Prostate gland (tissue), 2 donors: Measurements from ENCODE around the gene S100A13. TPM values are rescaled to one million over a fixed set of nuclear protein-coding genes. Genes with fewer than 3 reads are reported as not detected.
A peak's percentile ranks its signal among the peaks of the same experiment; 100 is the strongest.

Experiments used
- DNase-seq: peaks from one replicate; pipeline ENCODE4 v3.0.0-alpha.2; 2019; ENCODE audit warnings: low spot score
- H3K27ac ChIP-seq, 2 donors: fragments of 200-600 bp; sonication (generic); 2 replicates each; pipeline ENCODE4 v1.5.1; 2017 to 2019
- H3K27me3 ChIP-seq: fragments of 200-600 bp; sonication (generic); replicated peaks from 2 replicates; pipeline ENCODE4 v1.5.1; 2019; ENCODE audit not compliant: insufficient read depth
- H3K36me3 ChIP-seq, 2 donors: fragments of 200-600 bp; sonication (generic); 1 replicate in 1 of 2; 2 replicates in 1 of 2; pipeline versions ENCODE4 v1.5.1 to v1.8.1; 2017 to 2019
- H3K4me1 ChIP-seq: fragments of 200-600 bp; sonication (generic); replicated peaks from 2 replicates; pipeline ENCODE4 v1.5.1; 2019
- H3K4me3 ChIP-seq, 2 donors: fragments of 200-600 bp; sonication (generic); 2 replicates each; pipeline ENCODE4 v1.5.1; 2017 to 2019
- H3K9me3 ChIP-seq: fragments of 200-600 bp; sonication (generic); 2 replicates; pipeline ENCODE4 v1.5.1; 2017
- POLR2A ChIP-seq: fragments of 450-650 bp; IDR thresholded peaks from one replicate; pipeline ENCODE4 v1.6.1; 2016; ENCODE audit warnings: antibody characterized with exemption, mild to moderate bottlenecking
- POLR2AphosphoS5 ChIP-seq: sonication (generic); formaldehyde crosslinking; IDR thresholded peaks from one replicate; pipeline ENCODE4 v1.6.1; 2017; ENCODE audit warnings: antibody characterized with exemption
- WGBS: methylation state at CpG from one replicate; pipeline ENCODE4 v1.1.5; 2018; 5-methylcytosine and 5-hydroxymethylcytosine counted together
- intact Hi-C: fragments of 100-400 bp; cut with DNase I; formaldehyde crosslinking; loops from one replicate; pipeline ENCODE4 v1.14.2; 2022
- total RNA-seq, 2 donors: library from RNA; depleted of rRNA; stranded (reverse); fragments of >200 nt; gene quantifications; one replicate each; pipeline ENCODE4 v1.1.0, GENCODE V29; 2016
- TF ChIP-seq, protein P1 (sequence below), 4 experiments: fragments of 200-600 bp in 2 of 4; fragments of 450-650 bp in 2 of 4; sonication (generic) in 2 of 4; IDR thresholded peaks; 1 replicate in 3 of 4; 2 replicates in 1 of 4; pipeline ENCODE4 v1.5.1; 2016 to 2019; ENCODE audit warnings: antibody characterized with exemption in 4 of 4, mild to moderate bottlenecking in 2 of 4, moderate library complexity in 2 of 4

Gene S100A13
- total RNA-seq, 2 donors from 2014 or later: 53.3 to 96.5 TPM

GRCh38 chr1:153655333-153655732 lies 28.0 kb upstream of the S100A13 start:
- H3K27me3 ChIP-seq: no peaks in the 10 kb centered on the region
- no peaks in the 10 kb centered on the region for H3K9me3 ChIP-seq
- no peak overlapping the region for H3K27ac ChIP-seq
- TF ChIP-seq POLR2AphosphoS5 (no peak), POLR2A (no peak)
- TF ChIP-seq, protein P1, sequence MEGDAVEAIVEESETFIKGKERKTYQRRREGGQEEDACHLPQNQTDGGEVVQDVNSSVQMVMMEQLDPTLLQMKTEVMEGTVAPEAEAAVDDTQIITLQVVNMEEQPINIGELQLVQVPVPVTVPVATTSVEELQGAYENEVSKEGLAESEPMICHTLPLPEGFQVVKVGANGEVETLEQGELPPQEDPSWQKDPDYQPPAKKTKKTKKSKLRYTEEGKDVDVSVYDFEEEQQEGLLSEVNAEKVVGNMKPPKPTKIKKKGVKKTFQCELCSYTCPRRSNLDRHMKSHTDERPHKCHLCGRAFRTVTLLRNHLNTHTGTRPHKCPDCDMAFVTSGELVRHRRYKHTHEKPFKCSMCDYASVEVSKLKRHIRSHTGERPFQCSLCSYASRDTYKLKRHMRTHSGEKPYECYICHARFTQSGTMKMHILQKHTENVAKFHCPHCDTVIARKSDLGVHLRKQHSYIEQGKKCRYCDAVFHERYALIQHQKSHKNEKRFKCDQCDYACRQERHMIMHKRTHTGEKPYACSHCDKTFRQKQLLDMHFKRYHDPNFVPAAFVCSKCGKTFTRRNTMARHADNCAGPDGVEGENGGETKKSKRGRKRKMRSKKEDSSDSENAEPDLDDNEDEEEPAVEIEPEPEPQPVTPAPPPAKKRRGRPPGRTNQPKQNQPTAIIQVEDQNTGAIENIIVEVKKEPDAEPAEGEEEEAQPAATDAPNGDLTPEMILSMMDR (IDR thresholded peaks at IDR 0.05): no peak
- WGBS: 78% methylated on average over 3 of the region's 3 CpGs
- no peaks in the 10 kb centered on the region for H3K36me3 ChIP-seq
- no peaks in the 10 kb centered on the region for H3K4me1 ChIP-seq
- no peak for DNase-seq
- H3K4me3 ChIP-seq: no peak overlapping the region
- intact Hi-C loops: no loop called here

- intact Hi-C loops: no loop called here
- no peaks in the 10 kb centered on the region for H3K9me3 ChIP-seq
- no peak for DNase-seq
- peaks cover 4% of the 10 kb centered on the region for H3K4me1 ChIP-seq
- TF ChIP-seq POLR2A: no peak
- TF ChIP-seq POLR2AphosphoS5: peak; percentile 39
- H3K27me3 ChIP-seq: no peaks in the 10 kb centered on the region
- H3K27ac ChIP-seq: peak overlapping the region; percentile 28 to 47
- 55% methylated on average over 3 of the region's 3 CpGs for WGBS
- no peaks in the 10 kb centered on the region for H3K36me3 ChIP-seq
- H3K4me3 ChIP-seq: no peak overlapping the region
Observed at GRCh38 chr1:153652805-153653500, 25.6 kb upstream of the S100A13 start.

GRCh38 chr1:153651771-153652170 lies 24.5 kb upstream of the S100A13 start:
- intact Hi-C loops: no loop called here
- Histone ChIP-seq H3K9me3 (no peaks in the 10 kb centered on the region), H3K27ac (no peak overlapping the region), H3K4me1 (peaks cover 4% of the 10 kb centered on the region), H3K4me3 (no peak overlapping the region), H3K36me3 (no peaks in the 10 kb centered on the region), H3K27me3 (no peaks in the 10 kb centered on the region)
- no peak for DNase-seq
- WGBS: 30% methylated on average over 1 of the region's 1 CpG
- no peak for TF ChIP-seq POLR2A
- TF ChIP-seq POLR2AphosphoS5: no peak
- TF ChIP-seq, protein P1 (IDR thresholded peaks at IDR 0.05): no peak

DNA sequence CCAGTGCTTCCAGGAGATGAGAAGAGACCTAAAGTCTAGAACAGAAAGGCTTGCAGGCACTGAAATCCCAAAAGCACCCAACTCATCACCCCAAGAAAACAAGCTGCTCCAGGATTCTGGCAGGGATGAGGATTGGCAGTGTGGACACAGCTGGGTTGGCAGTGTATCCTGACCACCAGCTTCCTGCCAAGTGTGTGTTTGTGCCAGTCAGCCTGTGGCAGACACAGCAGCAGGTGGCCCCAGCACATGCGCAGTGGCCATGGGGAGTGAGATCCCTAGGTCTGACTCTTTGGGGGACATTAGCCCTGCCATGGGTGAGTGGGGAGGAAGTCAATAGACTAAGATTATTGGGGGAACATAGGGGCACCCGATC lies 22.5 kb upstream of the S100A13 start:
- DNase-seq: peak; percentile 89

DNA sequence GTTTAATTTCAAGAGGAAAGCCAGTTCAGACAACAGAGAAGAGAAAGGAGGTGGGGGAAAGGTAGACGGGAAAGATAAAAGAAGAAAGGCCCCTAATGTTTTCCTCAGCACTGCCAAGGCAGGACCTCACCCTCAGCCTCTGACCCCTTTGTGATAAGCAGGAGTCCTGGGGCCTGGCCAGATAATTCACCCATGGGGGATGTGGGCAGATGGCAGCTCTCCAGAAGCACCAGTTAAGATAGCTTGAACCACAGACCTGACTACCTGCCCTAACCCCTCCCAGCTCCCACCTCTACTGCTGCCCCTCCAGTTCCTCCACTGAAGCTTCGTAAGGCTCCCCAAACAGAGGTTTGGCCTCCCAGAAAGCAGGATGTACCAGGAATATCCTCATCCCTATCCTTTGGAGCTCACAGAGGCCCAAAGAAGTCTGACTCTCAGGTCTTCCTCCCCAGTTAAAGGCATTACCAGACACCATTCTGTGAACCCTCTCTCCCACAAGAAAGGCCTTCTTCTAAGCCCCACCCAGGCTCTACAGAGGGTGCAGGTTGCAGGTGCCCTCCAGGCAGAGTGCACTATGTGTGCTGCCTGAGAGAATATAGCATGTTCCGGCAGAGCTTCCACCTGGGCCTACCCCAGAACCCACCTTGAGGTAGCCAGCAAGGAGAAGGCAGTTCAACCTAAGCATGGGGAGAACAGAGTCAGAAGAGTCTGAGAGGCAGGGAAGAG lies 22.0 kb upstream of the S100A13 start:
- H3K27ac ChIP-seq: peak overlapping the region; percentile 49 to 69
- 43% methylated on average over 3 of the region's 3 CpGs for WGBS
- peaks cover 0 to 4% of the 10 kb centered on the region in 2 donors for H3K36me3 ChIP-seq
- no peak overlapping the region for H3K4me3 ChIP-seq
- DNase-seq: no peak
- H3K27me3 ChIP-seq: no peaks in the 10 kb centered on the region
- H3K4me1 ChIP-seq: peaks cover 4% of the 10 kb centered on the region
- H3K9me3 ChIP-seq: no peaks in the 10 kb centered on the region
- intact Hi-C loops: no loop called here
- TF ChIP-seq POLR2A: no peak
- TF ChIP-seq POLR2AphosphoS5: no peak
- TF ChIP-seq, protein P1 (IDR thresholded peaks at IDR 0.05): no peak

More for the DNA sequence above, 22.5 kb upstream of the S100A13 start:
- H3K4me1 ChIP-seq: peaks cover 4% of the 10 kb centered on the region
- H3K9me3 ChIP-seq: no peaks in the 10 kb centered on the region
- intact Hi-C loops: no loop called here
- peak overlapping the region; percentile 49 to 69 for H3K27ac ChIP-seq
- 64% methylated on average over 2 of the region's 2 CpGs for WGBS
- no peaks in the 10 kb centered on the region for H3K27me3 ChIP-seq
- no peak for TF ChIP-seq POLR2A
- TF ChIP-seq, protein P1 (IDR thresholded peaks at IDR 0.05): peak in 1 of 4 experiments; percentile 4
- peak; percentile 95 for TF ChIP-seq POLR2AphosphoS5
- H3K4me3 ChIP-seq: no peak overlapping the region
- peaks cover 0 to 4% of the 10 kb centered on the region in 2 donors for H3K36me3 ChIP-seq
